HG03135 (cell line): Measurements from ENCODE around the gene RASGRF1.

Experiments used
- ATAC-seq: cut with Tn5 transposase; IDR thresholded peaks from one replicate; pipeline ENCODE4 v1.9.1; 2021; ENCODE audit warnings: mild to moderate bottlenecking, moderate library complexity; ENCODE audit not compliant: unreplicated experiment

RASGRF1 gene

GRCh38 chr15:79099692-79100091 is 9.1 kb upstream of the RASGRF1 start:
- no peak for ATAC-seq

DNA sequence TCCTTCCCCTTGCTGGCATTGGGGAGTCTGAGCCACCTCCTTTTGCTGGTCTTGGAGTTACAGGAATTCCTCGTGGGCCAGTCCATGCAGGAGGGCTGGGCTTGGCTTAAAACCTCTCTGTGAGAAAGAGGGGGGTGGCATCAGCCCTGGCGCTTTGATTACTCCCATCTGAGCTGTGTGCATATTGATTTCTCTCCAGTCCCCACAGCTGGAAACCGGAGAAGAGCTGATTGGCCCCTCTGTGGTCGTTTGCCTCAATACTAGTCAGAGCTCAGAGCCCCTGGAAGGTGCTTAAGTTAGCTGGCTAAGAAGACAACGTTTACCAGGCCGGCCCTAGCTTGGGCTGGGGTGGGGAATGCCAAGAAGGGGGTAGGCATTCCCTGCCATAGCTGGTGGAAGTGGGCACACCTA is 4.0 kb upstream of the RASGRF1 start:
- no peak for ATAC-seq

- no peak for ATAC-seq
These were observed 2.9 kb upstream of the RASGRF1 start for GRCh38 chr15:79093352-79093935.

GRCh38 chr15:79092382-79092781 is 1.8 kb upstream of the RASGRF1 start:
- no peak for ATAC-seq

GRCh38 chr15:79091204-79091867 is 756 bp upstream of the RASGRF1 start:
- ATAC-seq, result no peak

DNA sequence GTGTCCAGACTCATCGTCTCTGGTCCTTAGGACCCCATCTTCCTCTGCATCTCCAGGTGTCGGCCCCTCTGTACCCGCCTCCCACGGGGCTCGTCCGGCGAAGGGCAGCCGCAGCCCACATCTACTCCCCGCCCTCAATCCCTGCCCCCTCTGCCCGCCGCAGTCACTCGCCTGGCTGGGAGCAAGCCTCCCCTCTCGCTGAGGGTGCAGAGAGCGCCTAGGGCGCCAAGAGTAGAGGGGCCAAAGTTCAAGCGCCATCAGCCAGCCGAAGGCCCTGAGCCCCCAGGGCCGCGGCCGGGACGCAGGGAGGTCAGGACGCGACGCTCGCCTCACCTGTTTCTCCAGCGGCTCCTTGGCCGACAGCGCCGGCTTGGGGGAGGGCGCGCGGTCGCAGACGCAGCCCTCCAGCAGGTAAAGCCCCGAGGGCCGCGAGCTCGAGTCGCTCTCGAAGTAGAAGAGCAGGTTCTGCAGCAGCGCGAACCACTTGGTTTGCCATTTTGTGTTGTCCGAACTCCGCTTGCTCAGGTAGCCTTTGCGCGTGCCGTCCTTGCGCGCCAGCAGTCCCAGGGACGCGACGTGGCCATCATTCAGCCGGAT is 592 bp downstream of the RASGRF1 start:
- no peak for ATAC-seq

- ATAC-seq, result no peak
These were observed 1.2 kb downstream of the RASGRF1 start for GRCh38 chr15:79089331-79089889.

GRCh38 chr15:79088426-79089205 is 2.0 kb downstream of the RASGRF1 start:
- ATAC-seq, result no peak

DNA sequence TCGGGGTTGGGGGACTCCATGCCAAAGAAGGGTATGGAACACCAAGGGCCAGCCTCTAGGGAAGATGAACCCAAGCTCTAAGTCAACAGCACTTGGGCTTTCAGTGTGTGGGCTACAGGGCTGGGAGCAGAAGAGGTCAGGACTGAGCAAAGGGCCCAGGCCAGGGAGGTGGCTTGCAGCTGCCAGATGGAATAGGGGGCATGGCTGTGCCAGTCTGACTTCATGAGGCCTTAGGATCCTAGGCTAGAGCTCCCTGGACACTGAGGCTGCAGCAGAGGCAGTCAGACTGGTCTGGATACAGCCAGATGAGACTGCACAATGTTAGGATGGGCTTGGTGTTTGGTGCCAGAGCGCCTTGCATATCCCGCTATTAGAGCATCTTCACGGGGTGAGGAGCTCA is 3.8 kb downstream of the RASGRF1 start:
- ATAC-seq, result no peak

DNA sequence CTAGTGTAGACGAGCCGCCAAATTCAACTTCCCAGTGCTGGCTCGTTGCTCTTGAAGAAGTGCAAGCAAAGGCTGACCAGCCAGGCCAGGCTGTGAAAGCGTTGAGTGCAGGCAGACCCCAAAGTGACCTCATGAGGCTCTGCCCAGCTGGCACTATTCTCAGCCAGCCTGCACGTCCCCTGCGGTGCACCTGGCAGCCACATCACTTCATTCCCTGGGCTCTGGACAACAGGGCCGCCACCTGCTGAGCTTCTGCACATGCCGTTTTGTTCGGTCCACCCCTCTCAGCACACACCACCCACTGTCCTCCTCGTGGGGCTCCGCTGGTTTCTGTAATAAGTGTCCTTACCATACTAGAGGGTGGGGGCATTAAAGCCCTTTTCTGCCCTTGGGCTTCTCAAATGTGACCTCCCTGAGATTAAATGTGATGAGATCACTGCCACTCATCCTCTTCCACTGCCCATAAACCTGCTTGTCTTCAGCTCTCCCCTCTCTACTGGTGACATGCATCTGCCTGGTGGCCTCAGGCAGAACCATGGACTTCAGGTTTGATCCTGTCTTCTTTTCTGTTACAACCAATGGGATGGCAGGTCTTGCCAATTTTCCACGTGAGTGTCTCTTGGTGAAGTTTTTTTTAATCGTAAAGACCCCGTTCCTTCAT is 6.1 kb downstream of the RASGRF1 start:
- no peak for ATAC-seq

- ATAC-seq, result no peak
These were observed 7.4 kb downstream of the RASGRF1 start for GRCh38 chr15:79083154-79083553.

DNA sequence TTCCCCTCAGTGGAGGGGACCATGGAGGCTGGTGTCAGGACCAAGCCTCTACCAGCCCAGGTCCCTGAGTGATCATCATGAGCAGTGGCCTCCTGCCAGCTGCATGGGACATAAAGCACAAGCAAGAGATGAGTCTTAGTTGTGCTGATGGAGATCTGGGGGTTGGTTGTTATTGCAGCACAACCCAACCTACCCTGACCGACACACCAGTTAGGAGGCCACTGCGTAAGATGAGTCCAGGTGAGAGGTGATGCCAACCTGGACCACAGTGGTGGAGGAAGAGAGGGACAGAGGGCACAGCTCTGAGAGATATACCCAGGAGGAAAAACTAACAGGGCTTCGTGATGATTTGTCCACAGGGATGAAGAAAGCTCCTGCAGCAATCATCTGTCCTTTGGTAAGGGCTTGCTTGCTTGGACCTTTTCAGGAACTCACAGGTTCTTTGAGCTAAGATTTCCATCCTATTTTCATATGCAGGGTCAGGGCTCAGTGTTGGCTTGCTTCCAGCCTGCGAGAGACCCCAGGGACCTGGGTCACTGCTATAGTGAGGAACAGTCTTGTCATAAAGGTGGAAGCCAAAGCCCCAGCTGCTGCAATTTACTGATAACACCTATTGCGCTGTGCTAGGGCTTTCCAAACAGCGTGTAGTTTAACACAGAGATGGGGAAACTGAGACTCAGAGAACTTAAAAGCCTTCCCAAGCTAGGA is 8.1 kb downstream of the RASGRF1 start:
- no peak for ATAC-seq

- no peak for ATAC-seq
These were observed 11.7 kb downstream of the RASGRF1 start for GRCh38 chr15:79078763-79079410.

- no peak for ATAC-seq
These were observed 12.6 kb downstream of the RASGRF1 start for GRCh38 chr15:79078003-79078402.

DNA sequence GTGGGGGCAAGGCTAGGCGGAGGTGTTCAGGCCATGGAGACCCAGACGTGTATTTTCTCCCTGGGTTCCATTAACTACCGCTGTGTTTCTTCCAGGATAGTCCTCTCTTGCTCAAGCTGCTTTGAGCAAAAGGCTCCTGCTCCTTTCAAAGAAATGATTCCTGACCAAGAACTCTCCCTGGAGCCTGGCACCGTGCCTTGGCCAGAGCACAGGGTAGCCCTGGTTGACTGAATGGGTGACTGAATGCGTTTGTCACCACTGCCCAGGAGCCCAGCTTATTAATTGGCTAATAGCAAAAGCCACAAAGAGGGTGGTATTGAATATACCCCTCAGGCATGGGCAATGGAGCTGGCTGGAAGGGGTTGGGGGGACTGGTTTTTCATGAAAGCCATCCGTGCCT is 13.9 kb downstream of the RASGRF1 start:
- no peak for ATAC-seq

GRCh38 chr15:79075256-79075655 is 15.3 kb downstream of the RASGRF1 start:
- ATAC-seq, result no peak

DNA sequence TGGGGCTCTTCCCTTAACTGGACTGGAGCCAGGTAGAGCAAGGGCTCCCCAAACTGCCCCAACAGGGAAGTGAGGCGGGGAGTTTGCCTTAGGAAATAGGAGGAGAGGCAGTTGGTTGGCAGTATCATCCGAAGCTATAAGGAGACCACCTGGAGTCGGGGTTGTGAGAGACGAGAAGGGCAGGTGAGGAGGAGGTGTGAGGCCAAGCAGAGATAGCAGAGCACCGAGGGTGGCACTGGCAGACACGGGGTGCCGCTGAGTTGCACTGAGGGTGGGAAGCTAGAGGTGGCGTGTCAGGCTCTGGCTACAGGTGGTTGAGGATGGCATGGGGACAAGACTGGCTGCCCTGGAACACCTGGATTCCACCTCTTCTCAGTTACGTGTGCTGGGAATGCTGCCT is 17.2 kb downstream of the RASGRF1 start:
- no peak for ATAC-seq

GRCh38 chr15:79071901-79072300 is 18.7 kb downstream of the RASGRF1 start:
- ATAC-seq, result no peak

GRCh38 chr15:79068790-79069189 is 21.8 kb downstream of the RASGRF1 start:
- ATAC-seq, result no peak

- no peak for ATAC-seq
These were observed 22.6 kb downstream of the RASGRF1 start for GRCh38 chr15:79067969-79068368.
